ENCODE results near the gene RNF10.
A peak's percentile ranks its signal among the peaks of the same experiment; 100 is the strongest.
"Not testable (repeated sequence)": the region's sequence is repeated elsewhere in the genome, so short reads cannot be mapped to it uniquely, and the experiment has no call there.

Gene RNF10

GRCh38 chr12:120529641-120530417 is 4.3 kb upstream of the RNF10 start:
- no peak for DNase-seq

- DNase-seq = not testable (repeated sequence)
Observed at GRCh38 chr12:120530418-120530761, 3.8 kb upstream of the RNF10 start.

- DNase-seq = no peak
Observed at GRCh38 chr12:120532701-120533238, 1.4 kb upstream of the RNF10 start.

- DNase-seq = peak; percentile 45
Observed at GRCh38 chr12:120534703-120535655, 823 bp downstream of the RNF10 start.

- peak; percentile 18 for DNase-seq
Observed at GRCh38 chr12:120536064-120536791, 2.1 kb downstream of the RNF10 start.

- no peak for DNase-seq
Observed at GRCh38 chr12:120537856-120538220, 3.7 kb downstream of the RNF10 start.

- DNase-seq = no peak
Observed at GRCh38 chr12:120538281-120539156, 4.4 kb downstream of the RNF10 start.

GRCh38 chr12:120539303-120539702 is 5.1 kb downstream of the RNF10 start:
- DNase-seq = peak; percentile 23

- no peak for DNase-seq
Observed at GRCh38 chr12:120540445-120540844, 6.3 kb downstream of the RNF10 start.

GRCh38 chr12:120542166-120542565 is 8.0 kb downstream of the RNF10 start:
- no peak for DNase-seq

- DNase-seq = no peak
Observed at GRCh38 chr12:120544691-120545090, 10.5 kb downstream of the RNF10 start.

GRCh38 chr12:120546050-120546386 is 11.9 kb downstream of the RNF10 start:
- DNase-seq = no peak

- no peak for DNase-seq
Observed at GRCh38 chr12:120554678-120555077, 20.5 kb downstream of the RNF10 start.

GRCh38 chr12:120557589-120557988 is 23.4 kb downstream of the RNF10 start:
- no peak for DNase-seq

GRCh38 chr12:120562906-120563305 is 28.8 kb downstream of the RNF10 start:
- no peak for DNase-seq

- DNase-seq = no peak
Observed at GRCh38 chr12:120563495-120563894, 29.3 kb downstream of the RNF10 start.

GRCh38 chr12:120571299-120571698 is 37.1 kb downstream of the RNF10 start:
- DNase-seq = no peak

GRCh38 chr12:120573560-120573959 is 39.4 kb downstream of the RNF10 start:
- DNase-seq = no peak

- no peak for DNase-seq
Observed at GRCh38 chr12:120574106-120574505, 40.0 kb downstream of the RNF10 start.

GRCh38 chr12:120579179-120579578 is 45.0 kb downstream of the RNF10 start:
- no peak for DNase-seq

GRCh38 chr12:120580787-120581723 is 46.9 kb downstream of the RNF10 start, which contains the start of gene POP5:
POP5 (minus strand) TSS chr12:120581402; CDS start chr12:120581362, 40 bp downstream.
- DNase-seq = peak; percentile 95

Data from stimulated activated CD4-positive, alpha-beta T cell treated with anti-CD3 and anti-CD28 coated beads, Interleukin-1b, Interleukin-23, amount 100 ng/mL, for 48 hours (primary cell).